Measurements from ENCODE around the gene TMEM141.

The TMEM141 gene

GRCh38 chr9:136773386-136774044 lies 17.6 kb upstream of the TMEM141 start:
- TF ChIP-seq, protein P1, sequence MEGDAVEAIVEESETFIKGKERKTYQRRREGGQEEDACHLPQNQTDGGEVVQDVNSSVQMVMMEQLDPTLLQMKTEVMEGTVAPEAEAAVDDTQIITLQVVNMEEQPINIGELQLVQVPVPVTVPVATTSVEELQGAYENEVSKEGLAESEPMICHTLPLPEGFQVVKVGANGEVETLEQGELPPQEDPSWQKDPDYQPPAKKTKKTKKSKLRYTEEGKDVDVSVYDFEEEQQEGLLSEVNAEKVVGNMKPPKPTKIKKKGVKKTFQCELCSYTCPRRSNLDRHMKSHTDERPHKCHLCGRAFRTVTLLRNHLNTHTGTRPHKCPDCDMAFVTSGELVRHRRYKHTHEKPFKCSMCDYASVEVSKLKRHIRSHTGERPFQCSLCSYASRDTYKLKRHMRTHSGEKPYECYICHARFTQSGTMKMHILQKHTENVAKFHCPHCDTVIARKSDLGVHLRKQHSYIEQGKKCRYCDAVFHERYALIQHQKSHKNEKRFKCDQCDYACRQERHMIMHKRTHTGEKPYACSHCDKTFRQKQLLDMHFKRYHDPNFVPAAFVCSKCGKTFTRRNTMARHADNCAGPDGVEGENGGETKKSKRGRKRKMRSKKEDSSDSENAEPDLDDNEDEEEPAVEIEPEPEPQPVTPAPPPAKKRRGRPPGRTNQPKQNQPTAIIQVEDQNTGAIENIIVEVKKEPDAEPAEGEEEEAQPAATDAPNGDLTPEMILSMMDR (IDR thresholded peaks at IDR 0.05; ENCODE audit: control insufficient read depth, extremely low read depth, insufficient read depth) = no peak
- H3K4me3 ChIP-seq (ENCODE audit: low read depth, low read length) = no peak overlapping the region
- DNase-seq (ENCODE audit: low read depth) = no peak

DNA sequence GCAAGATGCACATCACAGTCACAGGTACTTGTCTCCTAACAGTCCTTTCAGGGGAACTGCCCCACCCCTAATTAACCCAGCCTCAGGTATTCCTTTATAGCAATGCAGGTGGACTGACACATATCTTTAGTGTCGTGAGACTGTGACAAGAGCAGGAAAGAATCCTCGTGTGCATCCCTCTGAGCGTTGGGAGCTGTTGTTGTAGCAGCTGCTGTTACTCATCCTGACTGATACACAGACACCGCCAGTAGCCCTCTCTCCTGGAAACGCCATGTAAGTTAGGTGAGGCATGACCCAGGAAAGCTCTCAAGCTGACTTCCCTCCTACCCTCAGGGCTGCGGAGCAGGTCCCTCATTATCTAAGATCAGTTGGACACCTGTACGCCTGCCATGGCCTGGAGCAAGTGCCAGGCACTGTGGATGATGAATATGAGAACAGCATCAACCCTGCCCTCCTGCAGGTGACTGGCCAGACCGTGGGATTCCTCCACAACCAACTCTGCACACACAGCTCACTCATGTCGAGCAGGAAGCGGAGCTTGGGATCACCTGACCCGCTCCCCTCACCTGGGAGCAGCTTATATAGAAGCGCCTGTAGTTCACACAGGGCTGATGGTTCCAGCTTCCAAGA lies 16.6 kb upstream of the TMEM141 start:
- H3K4me3 ChIP-seq (ENCODE audit: low read depth, low read length) = no peak overlapping the region
- no peak for DNase-seq (ENCODE audit: low read depth)
- TF ChIP-seq, protein P1 (IDR thresholded peaks at IDR 0.05; ENCODE audit: control insufficient read depth, extremely low read depth, insufficient read depth) = no peak

DNA sequence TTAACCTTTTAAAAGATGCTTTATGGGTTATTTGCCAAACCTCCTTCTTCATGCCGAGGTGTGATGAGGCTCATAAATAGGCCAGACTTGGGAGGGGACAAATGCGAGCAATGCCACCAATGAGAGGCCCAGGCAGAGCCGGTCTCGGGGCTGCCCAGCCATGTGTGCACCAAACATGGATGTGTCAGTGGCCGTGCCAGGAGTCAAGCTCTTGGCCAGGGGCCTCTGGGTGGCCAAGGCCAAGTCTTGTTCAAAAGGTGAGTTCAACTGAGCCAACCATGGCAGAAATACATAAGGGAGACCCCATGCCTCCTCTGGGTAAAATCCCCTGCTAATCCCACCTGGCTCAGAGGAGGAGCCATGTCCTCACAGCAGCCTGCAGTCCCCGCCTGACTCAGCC lies 16.0 kb upstream of the TMEM141 start:
- TF ChIP-seq, protein P1 (IDR thresholded peaks at IDR 0.05; ENCODE audit: control insufficient read depth, extremely low read depth, insufficient read depth) = no peak
- H3K4me3 ChIP-seq (ENCODE audit: low read depth, low read length) = no peak overlapping the region
- DNase-seq (ENCODE audit: low read depth) = no peak

GRCh38 chr9:136776947-136777346 lies 14.2 kb upstream of the TMEM141 start:
- TF ChIP-seq, protein P1 (IDR thresholded peaks at IDR 0.05; ENCODE audit: control insufficient read depth, extremely low read depth, insufficient read depth) = no peak
- DNase-seq (ENCODE audit: low read depth) = no peak
- no peak overlapping the region for H3K4me3 ChIP-seq (ENCODE audit: low read depth, low read length)

DNA sequence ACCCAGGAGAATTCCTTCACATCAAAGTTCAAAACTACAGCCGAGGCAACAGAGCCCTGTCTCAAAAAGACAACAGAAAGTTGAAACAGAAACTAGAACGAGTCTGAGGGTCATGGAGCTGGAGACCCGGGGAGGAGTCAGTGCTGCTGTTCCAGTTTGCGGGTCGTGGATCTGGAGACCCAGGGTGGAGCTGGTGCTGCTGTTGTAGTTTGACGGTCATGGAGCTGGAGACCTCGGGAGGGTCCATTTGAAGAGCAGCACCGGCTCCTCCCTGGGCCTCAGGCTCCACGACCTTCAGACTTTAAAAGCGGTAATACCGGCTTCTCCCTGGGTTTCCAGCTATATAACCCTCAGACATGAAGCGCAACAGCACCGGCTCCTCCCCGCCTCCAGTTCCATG lies 13.8 kb upstream of the TMEM141 start:
- no peak for DNase-seq (ENCODE audit: low read depth)
- no peak overlapping the region for H3K4me3 ChIP-seq (ENCODE audit: low read depth, low read length)
- TF ChIP-seq, protein P1 (IDR thresholded peaks at IDR 0.05; ENCODE audit: control insufficient read depth, extremely low read depth, insufficient read depth) = no peak

DNA sequence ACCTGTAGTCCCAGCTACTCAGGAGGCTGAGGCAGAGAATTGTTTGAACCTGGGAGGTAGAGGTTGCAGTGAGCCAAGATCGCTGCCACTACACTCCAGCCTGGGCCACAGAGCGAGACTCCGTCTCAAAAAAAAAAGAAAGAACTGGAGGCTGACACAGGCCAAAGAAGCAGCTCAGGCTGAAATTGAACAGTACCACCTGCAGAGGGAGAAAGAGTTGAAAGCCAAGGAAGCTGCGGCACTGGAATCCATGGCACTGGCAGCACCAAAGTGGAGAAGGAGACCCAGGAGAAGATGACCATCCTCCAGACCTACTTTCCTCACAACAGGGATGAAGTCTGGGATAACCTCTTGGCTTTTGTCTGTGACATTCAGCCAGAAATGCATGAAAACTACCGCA lies 11.3 kb upstream of the TMEM141 start:
- H3K4me3 ChIP-seq (ENCODE audit: low read depth, low read length) = no peak overlapping the region
- TF ChIP-seq, protein P1 (IDR thresholded peaks at IDR 0.05; ENCODE audit: control insufficient read depth, extremely low read depth, insufficient read depth) = no peak
- DNase-seq (ENCODE audit: low read depth) = no peak

- H3K4me3 ChIP-seq (ENCODE audit: low read depth, low read length) = no peak overlapping the region
- no peak for DNase-seq (ENCODE audit: low read depth)
- TF ChIP-seq, protein P1 (IDR thresholded peaks at IDR 0.05; ENCODE audit: control insufficient read depth, extremely low read depth, insufficient read depth) = no peak
Measured at GRCh38 chr9:136782452-136782851, 8.7 kb upstream of the TMEM141 start.
